NB4 (cell line): Measurements from ENCODE around the gene CEMIP.

Experiments used
- MAX ChIP-seq: IDR thresholded peaks from 2 replicates; pipeline ENCODE4 v1.6.1; 2011; ENCODE audit warnings: low read depth, low read length
- MYC ChIP-seq: IDR thresholded peaks from 2 replicates; pipeline ENCODE4 v1.6.1; 2011; ENCODE audit warnings: low read depth, low read length
- POLR2A ChIP-seq: IDR thresholded peaks from 2 replicates; pipeline ENCODE4 v1.6.1; 2011; ENCODE audit warnings: mild to moderate bottlenecking; ENCODE audit not compliant: insufficient read length; ENCODE audit errors: extremely low read depth
- TF ChIP-seq, protein P1 (sequence below): IDR thresholded peaks from one replicate; pipeline ENCODE4 v1.5.1; 2012; ENCODE audit warnings: low read depth, low read length

DNA sequence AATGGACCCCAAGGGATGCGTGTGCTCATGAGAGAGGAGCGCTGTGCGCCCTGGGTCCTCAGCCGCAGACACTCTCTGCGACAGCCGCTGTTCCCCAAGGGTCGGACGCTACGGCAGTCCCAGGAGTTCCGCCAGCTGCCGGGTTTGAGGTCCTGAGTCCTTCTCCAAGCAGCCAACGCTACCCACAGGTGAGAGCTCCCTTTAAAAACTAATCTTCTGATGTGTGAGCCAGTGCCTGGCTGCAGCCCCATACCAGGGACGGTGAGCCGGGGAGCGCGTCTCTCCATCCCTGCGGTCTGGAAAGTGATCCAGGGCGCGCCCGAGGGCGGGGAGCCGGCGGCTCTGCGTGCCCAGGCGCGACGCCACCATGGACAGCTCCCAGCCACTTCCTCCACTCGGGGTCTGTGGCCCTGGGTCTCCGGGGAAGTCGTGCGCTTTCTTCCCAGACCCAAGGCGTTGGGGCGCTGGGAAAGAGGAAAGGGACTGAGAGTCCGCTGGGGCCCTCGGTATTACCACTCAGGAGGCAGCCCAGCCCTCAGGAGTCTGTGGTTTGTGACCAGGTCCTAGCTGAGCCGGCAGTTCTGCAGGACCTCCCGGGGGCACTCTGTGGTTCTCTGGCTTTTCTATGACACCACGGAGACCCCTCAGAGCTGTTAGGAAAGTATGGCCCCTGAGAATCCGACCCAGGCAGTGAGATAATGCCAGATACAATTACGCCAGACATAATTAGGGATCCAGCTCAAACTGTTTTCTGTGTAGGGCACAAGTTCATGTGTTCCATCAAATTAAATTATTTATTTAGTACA, 1.4 kb downstream of the CEMIP start:
- TF ChIP-seq, protein P1, sequence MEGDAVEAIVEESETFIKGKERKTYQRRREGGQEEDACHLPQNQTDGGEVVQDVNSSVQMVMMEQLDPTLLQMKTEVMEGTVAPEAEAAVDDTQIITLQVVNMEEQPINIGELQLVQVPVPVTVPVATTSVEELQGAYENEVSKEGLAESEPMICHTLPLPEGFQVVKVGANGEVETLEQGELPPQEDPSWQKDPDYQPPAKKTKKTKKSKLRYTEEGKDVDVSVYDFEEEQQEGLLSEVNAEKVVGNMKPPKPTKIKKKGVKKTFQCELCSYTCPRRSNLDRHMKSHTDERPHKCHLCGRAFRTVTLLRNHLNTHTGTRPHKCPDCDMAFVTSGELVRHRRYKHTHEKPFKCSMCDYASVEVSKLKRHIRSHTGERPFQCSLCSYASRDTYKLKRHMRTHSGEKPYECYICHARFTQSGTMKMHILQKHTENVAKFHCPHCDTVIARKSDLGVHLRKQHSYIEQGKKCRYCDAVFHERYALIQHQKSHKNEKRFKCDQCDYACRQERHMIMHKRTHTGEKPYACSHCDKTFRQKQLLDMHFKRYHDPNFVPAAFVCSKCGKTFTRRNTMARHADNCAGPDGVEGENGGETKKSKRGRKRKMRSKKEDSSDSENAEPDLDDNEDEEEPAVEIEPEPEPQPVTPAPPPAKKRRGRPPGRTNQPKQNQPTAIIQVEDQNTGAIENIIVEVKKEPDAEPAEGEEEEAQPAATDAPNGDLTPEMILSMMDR = no peak
- TF ChIP-seq POLR2A (no peak), MAX (no peak), MYC (no peak)
